ENCODE data around the gene BSPRY.
"Not testable (repeated sequence)": the region's sequence is repeated elsewhere in the genome, so short reads cannot be mapped to it uniquely, and the experiment has no call there.

The BSPRY gene

DNA sequence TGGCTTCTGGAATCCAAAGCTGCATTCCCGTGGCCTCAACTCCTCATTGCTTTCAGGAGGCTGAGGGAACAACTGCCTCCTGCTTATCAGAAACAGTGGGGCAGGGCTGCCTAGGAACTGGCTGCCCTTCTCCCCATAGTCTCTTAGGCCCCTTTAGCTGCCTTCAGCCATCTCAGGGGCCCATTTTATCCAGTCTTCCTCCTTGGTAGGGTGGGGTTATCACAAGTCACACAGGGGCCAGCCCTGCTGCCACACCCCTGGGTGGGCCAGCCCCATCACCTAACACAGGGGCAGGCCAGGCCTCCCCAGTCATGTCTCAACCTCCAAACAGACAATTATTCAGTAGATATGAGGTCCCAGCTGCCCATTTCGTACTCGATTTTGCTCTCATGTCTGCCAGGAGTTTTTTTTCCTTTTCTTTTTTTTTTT, 47.9 kb downstream of the BSPRY start:
- DNase-seq = no peak

- DNase-seq = no peak
These were observed 49.5 kb downstream of the BSPRY start for GRCh38 chr9:113398796-113399195.

GRCh38 chr9:113399646-113400200, 50.4 kb downstream of the BSPRY start:
- DNase-seq = no peak

DNA sequence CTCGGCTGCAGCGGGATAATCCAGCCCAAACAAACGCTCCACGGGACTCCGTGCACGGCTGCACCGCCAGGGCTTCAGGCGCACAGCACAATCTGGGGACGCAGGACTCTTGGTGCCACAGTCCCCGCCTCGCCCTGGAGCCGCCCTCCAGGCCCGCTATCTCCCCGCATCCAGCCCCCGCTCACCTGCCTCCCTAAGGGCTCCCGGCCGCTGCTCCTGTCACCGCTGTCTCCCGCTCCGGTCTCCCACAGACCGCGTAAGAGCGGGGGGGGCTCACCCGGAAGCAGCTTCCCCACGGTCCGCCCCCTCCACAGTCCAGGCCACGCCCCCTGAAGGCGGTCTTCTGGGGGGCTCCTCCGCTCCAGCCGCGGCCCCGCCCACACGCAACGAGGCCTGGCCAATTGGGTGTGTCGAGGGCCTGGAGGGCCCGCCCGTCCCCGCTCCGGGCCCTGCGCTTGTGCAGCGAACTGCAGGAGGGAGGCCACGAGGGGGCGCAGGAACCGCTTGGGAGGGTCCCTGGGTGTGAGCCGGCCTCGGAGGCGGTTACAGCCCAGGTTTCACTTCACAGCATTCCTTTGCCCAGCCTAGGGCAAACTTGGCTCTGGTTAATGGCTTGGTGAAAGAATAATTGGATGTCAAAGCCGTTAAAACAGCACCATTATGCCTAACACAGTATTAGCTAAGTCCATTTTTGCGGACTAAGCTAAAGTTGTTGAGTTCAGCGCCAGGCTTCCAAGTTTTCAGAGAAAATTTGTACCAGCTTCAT, 51.9 kb downstream of the BSPRY start, which contains the start of gene ALAD:
ALAD (minus strand) TSS at position 258 of the 766 bp plus-strand sequence. CDS start 7,725 bp downstream, outside the sequence.
- DNase-seq = peak; percentile 99

DNA sequence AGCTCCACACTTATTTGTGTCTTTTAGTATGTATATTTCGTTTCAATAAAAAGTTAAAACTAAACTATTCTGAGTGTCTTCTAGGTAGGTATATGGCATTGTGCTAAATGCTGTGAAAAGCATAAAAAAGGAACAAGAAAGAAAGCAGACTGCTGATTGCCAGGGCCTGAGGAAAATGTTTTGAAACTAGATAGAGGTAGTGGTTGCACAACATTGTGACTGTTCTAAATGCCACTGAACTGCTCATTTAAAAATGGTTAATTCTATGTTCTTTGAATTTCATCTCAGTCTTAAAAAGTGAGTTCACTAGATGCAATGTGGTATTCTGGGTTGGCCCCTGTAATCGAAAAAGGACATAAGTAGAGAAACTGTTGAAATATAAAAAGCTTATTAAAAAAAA, 54.3 kb downstream of the BSPRY start:
- DNase-seq = no peak

DNA sequence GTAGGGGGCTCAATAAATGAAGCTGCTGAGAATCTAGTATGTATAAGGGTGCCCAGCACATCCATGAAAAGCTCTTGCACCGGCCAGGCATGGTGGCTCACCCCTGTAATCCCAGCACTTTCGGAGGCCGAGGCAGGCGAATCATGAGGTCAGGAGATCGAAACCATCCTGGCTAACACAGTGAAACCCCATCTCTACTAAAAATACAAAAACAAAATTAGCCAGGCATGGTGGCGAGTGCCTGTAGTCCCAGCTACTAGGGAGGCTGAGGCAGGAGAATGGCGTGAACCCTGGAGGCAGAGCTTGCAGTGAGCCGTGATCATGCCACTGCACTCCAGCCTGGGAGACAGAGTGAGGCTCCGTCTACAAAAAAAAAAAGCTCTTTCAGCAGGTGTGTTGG, 57.0 kb downstream of the BSPRY start:
- DNase-seq = not testable (repeated sequence)

DNA sequence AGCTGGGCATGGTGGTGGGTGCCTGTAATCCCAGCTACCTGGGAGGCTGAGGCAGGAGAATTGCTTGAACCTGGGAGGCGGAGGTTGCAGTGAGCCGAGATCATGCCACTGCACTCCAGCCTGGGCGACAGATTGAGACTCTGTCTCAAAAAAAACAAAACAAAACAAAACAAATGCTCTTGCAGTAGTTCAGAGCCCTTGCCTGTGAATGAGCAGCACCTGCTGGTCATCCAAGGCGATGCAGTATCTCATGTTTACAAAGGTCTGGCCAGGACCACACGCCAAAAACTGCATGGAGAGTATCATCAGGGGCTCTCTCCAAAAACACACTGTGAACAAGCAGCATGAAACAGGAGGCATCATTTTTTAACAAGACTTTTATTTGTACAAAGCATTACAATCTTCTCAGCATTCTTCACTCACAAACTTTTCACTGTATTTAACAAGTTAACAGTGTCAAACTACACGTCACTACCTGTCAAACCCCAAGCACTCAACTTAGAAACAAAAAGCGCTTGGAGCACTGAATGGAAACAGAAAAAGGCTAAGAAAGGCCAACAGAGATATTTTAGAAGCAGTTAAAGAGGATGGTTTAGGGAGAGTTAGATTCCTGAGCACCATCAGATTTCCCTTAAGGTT, 57.7 kb downstream of the BSPRY start:
- DNase-seq = peak; percentile 72

DNA sequence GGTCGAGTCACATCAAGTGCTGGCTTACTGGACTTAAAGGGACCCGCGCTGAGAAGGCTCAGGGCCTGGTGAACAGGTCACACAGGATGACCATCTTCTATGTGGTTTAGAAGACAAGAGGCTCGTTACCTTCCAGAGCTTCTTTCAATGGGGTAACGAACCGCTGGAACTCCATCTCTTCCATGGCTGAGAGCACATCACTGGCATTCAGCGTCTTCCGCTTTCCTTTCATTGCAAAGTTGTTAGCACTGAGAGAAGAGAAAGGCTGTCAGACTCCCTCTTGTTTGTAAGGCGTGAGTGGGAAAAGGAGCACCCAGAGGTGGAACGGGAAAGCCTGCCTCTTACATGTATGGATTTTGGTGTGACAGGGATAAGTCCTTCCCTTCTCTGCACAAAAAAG, 60.1 kb downstream of the BSPRY start:
- no peak for DNase-seq

- DNase-seq = no peak
These were observed 60.5 kb downstream of the BSPRY start for GRCh38 chr9:113409883-113410206.

- DNase-seq = peak; percentile 94
These were observed 61.0 kb downstream of the BSPRY start, which contains the start of the genes C9orf43 and POLE3 for GRCh38 chr9:113410207-113410864. Gene C9orf43 (plus strand): TSS chr9:113410747. CDS start chr9:113413494, 2,747 bp downstream. Gene POLE3 (minus strand): TSS chr9:113410675. CDS start chr9:113410293, 382 bp downstream.

- no peak for DNase-seq
These were observed 66.9 kb downstream of the BSPRY start for GRCh38 chr9:113416149-113416721.

DNA sequence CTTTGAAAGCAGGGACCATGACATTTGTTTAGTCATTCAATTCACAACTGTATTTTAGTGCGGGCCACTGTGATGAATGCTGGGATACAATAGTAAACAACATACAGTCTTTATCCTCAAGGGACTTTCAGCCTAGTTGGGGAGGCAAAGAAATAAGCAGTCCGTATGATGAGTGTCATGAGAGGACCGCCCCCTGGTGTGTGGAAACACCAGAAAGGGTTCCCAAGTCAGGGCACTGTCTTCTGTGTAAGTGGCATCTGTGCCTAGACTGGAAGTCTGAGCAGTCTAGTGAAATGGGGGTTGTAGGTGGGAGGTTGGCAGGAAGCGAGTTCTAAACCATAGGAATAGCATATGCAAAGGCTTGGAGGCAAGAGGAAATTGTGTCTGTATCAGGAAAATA, 68.0 kb downstream of the BSPRY start:
- DNase-seq = no peak

Data from CD4-positive, alpha-beta T cell treated with Interleukin-12 subunit alpha and Interleukin-12 subunit beta, for 1 hour (primary cell).